Ishikawa (cell line): Measurements from ENCODE around the gene LAMA3.

Experiments
- CEBPB ChIP-seq: IDR thresholded peaks from 2 replicates; pipeline ENCODE4 v1.6.1; 2012
- CREB1 ChIP-seq: IDR thresholded peaks from 2 replicates; pipeline ENCODE4 v1.6.1; 2012; ENCODE audit warnings: low read depth
- EGR1 ChIP-seq: IDR thresholded peaks from 2 replicates; pipeline ENCODE4 v1.6.1; 2012
- EP300 ChIP-seq: IDR thresholded peaks from 2 replicates; pipeline ENCODE4 v1.6.1; 2012; ENCODE audit warnings: borderline replicate concordance
- MAX ChIP-seq: IDR thresholded peaks from 2 replicates; pipeline ENCODE4 v1.6.1; 2012
- NFIC ChIP-seq: IDR thresholded peaks from 2 replicates; pipeline ENCODE4 v1.6.1; 2012
- RAD21 ChIP-seq: IDR thresholded peaks from 2 replicates; pipeline ENCODE4 v1.6.1; 2012; ENCODE audit warnings: low read depth
- TAF1 ChIP-seq: IDR thresholded peaks from 2 replicates; pipeline ENCODE4 v1.6.1; 2012; ENCODE audit warnings: low read depth, mild to moderate bottlenecking
- TEAD4 ChIP-seq: IDR thresholded peaks from 2 replicates; pipeline ENCODE4 v1.6.1; 2012
- YY1 ChIP-seq: IDR thresholded peaks from 2 replicates; pipeline ENCODE4 v1.6.1; 2012; ENCODE audit warnings: low read depth

GRCh38 chr18:23842305-23842704 is 153.1 kb downstream of the LAMA3 start:
- TF ChIP-seq RAD21 = no peak
- TF ChIP-seq EP300 = no peak
- no peak for TF ChIP-seq MAX
- TF ChIP-seq CEBPB = no peak
- TF ChIP-seq TAF1 = no peak
- TF ChIP-seq EGR1 = no peak
- no peak for TF ChIP-seq NFIC
- no peak for TF ChIP-seq YY1
- no peak for TF ChIP-seq CREB1
- TF ChIP-seq TEAD4 = no peak
